Omental fat pad (tissue), 4 donors: ENCODE results near the gene CC2D2A. TPM values are rescaled to one million over a fixed set of nuclear protein-coding genes. Genes with fewer than 3 reads are reported as not detected.
A peak's percentile ranks its signal among the peaks of the same experiment; 100 is the strongest.

Source experiments
- ATAC-seq: fragments of 150-250 bp; one replicate; pipeline ENCODE4 v1.9.1; 2016; ENCODE audit warnings: mild to moderate bottlenecking, moderate library complexity; ENCODE audit not compliant: low FRiP score
- DNase-seq: peaks from one replicate; pipeline ENCODE4 v3.0.0-alpha.2; 2019; ENCODE audit warnings: low spot score
- small RNA-seq: library from RNA; depleted of rRNA; stranded (forward); fragments of <200 nt; gene quantifications from one replicate; pipeline ENCODE3, GENCODE V24; 2016
- total RNA-seq, 4 donors: library from RNA; depleted of rRNA; stranded (reverse); fragments of >200 nt; gene quantifications; one replicate each; pipeline ENCODE4 v1.1.0, GENCODE V29; 2016
- TF ChIP-seq, protein P1 (sequence below), 3 donors: fragments of 450-650 bp; IDR thresholded peaks; one replicate each; pipeline ENCODE4 v1.5.1; 2016 to 2017; ENCODE audit warnings: antibody characterized with exemption in 3 of 3, mild to moderate bottlenecking in 3 of 3, moderate library complexity in 2 of 3

Gene CC2D2A
- total RNA-seq, 4 donors from 2014 or later: 9.6 to 25.2 (median 11.9) TPM

DNA sequence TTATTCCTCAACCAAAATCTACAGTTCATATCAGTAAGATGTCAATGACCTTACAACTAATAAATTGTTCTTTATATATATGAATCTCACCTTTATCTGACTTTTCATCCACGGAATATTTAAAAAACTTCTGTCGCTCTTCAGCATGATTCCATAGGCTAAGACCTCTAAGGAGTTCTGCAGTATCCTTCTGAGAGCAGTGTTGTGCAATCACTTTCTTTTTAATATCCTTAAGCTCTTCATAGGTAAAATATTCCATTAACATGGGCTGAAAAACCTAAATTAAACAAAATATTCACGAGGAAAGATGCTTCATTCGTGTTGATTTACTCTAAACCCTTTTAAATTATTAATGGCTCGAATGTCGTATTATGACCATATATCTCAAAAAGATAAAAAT, 168.7 kb downstream of the CC2D2A start:
- no peak for DNase-seq
- no peak for ATAC-seq
- TF ChIP-seq, protein P1, sequence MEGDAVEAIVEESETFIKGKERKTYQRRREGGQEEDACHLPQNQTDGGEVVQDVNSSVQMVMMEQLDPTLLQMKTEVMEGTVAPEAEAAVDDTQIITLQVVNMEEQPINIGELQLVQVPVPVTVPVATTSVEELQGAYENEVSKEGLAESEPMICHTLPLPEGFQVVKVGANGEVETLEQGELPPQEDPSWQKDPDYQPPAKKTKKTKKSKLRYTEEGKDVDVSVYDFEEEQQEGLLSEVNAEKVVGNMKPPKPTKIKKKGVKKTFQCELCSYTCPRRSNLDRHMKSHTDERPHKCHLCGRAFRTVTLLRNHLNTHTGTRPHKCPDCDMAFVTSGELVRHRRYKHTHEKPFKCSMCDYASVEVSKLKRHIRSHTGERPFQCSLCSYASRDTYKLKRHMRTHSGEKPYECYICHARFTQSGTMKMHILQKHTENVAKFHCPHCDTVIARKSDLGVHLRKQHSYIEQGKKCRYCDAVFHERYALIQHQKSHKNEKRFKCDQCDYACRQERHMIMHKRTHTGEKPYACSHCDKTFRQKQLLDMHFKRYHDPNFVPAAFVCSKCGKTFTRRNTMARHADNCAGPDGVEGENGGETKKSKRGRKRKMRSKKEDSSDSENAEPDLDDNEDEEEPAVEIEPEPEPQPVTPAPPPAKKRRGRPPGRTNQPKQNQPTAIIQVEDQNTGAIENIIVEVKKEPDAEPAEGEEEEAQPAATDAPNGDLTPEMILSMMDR (IDR thresholded peaks at IDR 0.05): no peak

DNA sequence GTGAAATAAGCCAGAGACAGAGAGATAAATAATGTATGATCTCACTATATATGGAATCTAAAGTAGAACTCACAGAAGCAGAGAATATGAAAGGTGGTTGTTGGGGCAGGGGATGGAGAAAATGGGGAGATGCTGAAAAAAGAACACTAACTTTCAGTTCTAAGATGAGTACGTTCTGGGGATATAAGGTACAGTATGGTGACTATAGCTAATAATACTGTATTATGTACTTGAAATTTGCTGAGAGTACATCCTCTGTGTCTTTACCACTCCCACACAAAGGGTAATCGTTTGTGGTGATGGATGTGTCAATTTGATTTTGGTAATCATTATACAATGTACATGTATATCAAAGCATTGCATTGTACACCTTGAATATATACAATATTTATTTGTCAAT, 178.9 kb downstream of the CC2D2A start:
- ATAC-seq (no peak), DNase-seq (no peak)
- TF ChIP-seq, protein P1 (IDR thresholded peaks at IDR 0.05): no peak

GRCh38 chr4:15649914-15650545, 180.3 kb downstream of the CC2D2A start:
- no peak for DNase-seq
- ATAC-seq: peak; percentile 38
- TF ChIP-seq, protein P1 (IDR thresholded peaks at IDR 0.05): peak in 1 of 3 donors; percentile 45

Small RNA genes within 50 kb of the gene (small RNA-seq; reads per million reads assigned to genes)
- not detected for gene AC007016.1

Other genes with a start within 250 kb of the CC2D2A start
- gene C1QTNF7, start 41.8 kb upstream of the CC2D2A start, total RNA-seq: 1 to 10 TPM; 2.3 to 9.7 (median 5.5) TPM
- gene FBXL5, start 185.5 kb downstream of the CC2D2A start, total RNA-seq: 100 to 1,000 TPM; 130 to 213 (median 188) TPM
- gene FAM200B, start 211.9 kb downstream of the CC2D2A start, total RNA-seq: 10 to 100 TPM; 27.5 to 56.6 (median 38.3) TPM
- gene BST1, start 233.2 kb downstream of the CC2D2A start, total RNA-seq: 10 to 100 TPM; 22.5 to 34.4 (median 24.5) TPM